IMR-90 (cell line): Measurements from ENCODE around the gene DNAH6. TPM values are rescaled to one million over a fixed set of nuclear protein-coding genes. Genes with fewer than 3 reads are reported as not detected.

Source experiments
- ATAC-seq: fragments of 200-7000 bp; cut with Tn5 transposase; 2 replicates; pipeline ENCODE4 v1.9.1; 2020; ENCODE audit warnings: low read depth, mild to moderate bottlenecking, moderate library complexity
- BruUV-seq: library from RNA; stranded (reverse); fragments of 400-500 nt; replicated peaks from 2 replicates; lab custom pipeline; 2021; lab: Mats Ljungman, UMichigan
- CTCF ChIA-PET: fragments of 300-600 bp; formaldehyde crosslinking; extraction: SDS; loops from one replicate; lab custom pipeline; 2021; ENCODE audit warnings: antibody characterized with exemption; lab: Yijun Ruan, JAX
- POLR2A ChIA-PET: fragments of 300-600 bp; sonication (Branson Sonifier 250); formaldehyde crosslinking; loops from one replicate; lab custom pipeline; 2022; ENCODE audit warnings: antibody characterized with exemption; ENCODE audit not compliant: unreplicated experiment; lab: Charles Lee
- DNase-seq: peaks from one replicate; pipeline ENCODE4 v3.0.0; 2013
- H2AFZ ChIP-seq: replicated peaks from 2 replicates; pipeline ENCODE3; 2013; ENCODE audit warnings: low read length, mild to moderate bottlenecking; ENCODE audit not compliant: poor library complexity
- H2AK5ac ChIP-seq: 2 replicates; pipeline ENCODE4 v1.6.1; 2013; ENCODE audit warnings: low read depth, low read length, inconsistent platforms
- H2AK9ac ChIP-seq: replicated peaks from 2 replicates; pipeline ENCODE3; 2013; ENCODE audit warnings: mild to moderate bottlenecking, low read depth, low read length, moderate library complexity; ENCODE audit not compliant: poor library complexity
- H2BK120ac ChIP-seq: 2 replicates; pipeline ENCODE4 v1.6.1; 2013; ENCODE audit warnings: low read depth, low read length, inconsistent platforms
- H2BK15ac ChIP-seq: 3 replicates; pipeline ENCODE4 v1.6.1; 2013; ENCODE audit warnings: low read depth, low read length, inconsistent platforms
- H2BK20ac ChIP-seq: 2 replicates; pipeline ENCODE4 v1.6.1; 2013; ENCODE audit warnings: low read depth, mild to moderate bottlenecking, inconsistent platforms, low read length, moderate library complexity
- H2BK5ac ChIP-seq: 2 replicates; pipeline ENCODE4 v1.6.1; 2013; ENCODE audit warnings: mild to moderate bottlenecking, low read depth, low read length, inconsistent platforms; ENCODE audit not compliant: poor library complexity, severe bottlenecking
- H3K14ac ChIP-seq: replicated peaks from 2 replicates; pipeline ENCODE4 v1.6.1; 2013; ENCODE audit warnings: low read depth, low read length, inconsistent platforms
- H3K18ac ChIP-seq: 2 replicates; pipeline ENCODE4 v1.6.1; 2013; ENCODE audit warnings: low read depth, low read length, control low read depth
- H3K23ac ChIP-seq: 2 replicates; pipeline ENCODE4 v1.6.1; 2013; ENCODE audit warnings: low read depth, low read length, inconsistent platforms
- H3K27ac ChIP-seq: 2 replicates; pipeline ENCODE4 v1.5.1; 2013; ENCODE audit warnings: mild to moderate bottlenecking, control low read depth, low read length; ENCODE audit not compliant: insufficient read depth
- H3K27me3 ChIP-seq: 2 replicates; pipeline ENCODE4 v1.6.1; 2013; ENCODE audit warnings: low read length; ENCODE audit not compliant: control insufficient read depth, insufficient read depth
- H3K36me3 ChIP-seq: 2 replicates; pipeline ENCODE4 v1.6.1; 2013; ENCODE audit warnings: low read length, mixed read lengths; ENCODE audit not compliant: control insufficient read depth, insufficient read depth
- H3K4ac ChIP-seq: 2 replicates; pipeline ENCODE4 v1.6.1; 2013; ENCODE audit warnings: low read depth, low read length, inconsistent platforms
- H3K4me1 ChIP-seq: 2 replicates; pipeline ENCODE4 v1.6.1; 2013; ENCODE audit warnings: low read length, mixed read lengths; ENCODE audit not compliant: control insufficient read depth, insufficient read depth
- H3K4me2 ChIP-seq: 2 replicates; pipeline ENCODE4 v1.6.1; 2013; ENCODE audit warnings: low read depth, mild to moderate bottlenecking, control low read depth, low read length, moderate library complexity
- H3K4me3 ChIP-seq: 2 replicates; pipeline ENCODE4 v1.5.1; 2013; ENCODE audit warnings: low read depth, mild to moderate bottlenecking, control low read depth, low read length, moderate library complexity; ENCODE audit not compliant: insufficient read depth
- H3K56ac ChIP-seq: 2 replicates; pipeline ENCODE4 v1.6.1; 2013; ENCODE audit warnings: low read length, inconsistent platforms; ENCODE audit not compliant: insufficient read depth; ENCODE audit errors: extremely low read depth
- H3K79me1 ChIP-seq, 2 experiments: 2 replicates each; pipeline ENCODE4 v1.6.1; 2013; ENCODE audit warnings: low read length in 2 of 2, inconsistent platforms in 1 of 2, low read depth in 1 of 2
- H3K9ac ChIP-seq: 2 replicates; pipeline ENCODE4 v1.6.1; 2013; ENCODE audit warnings: low read depth, low read length, control low read depth
- H3K9me1 ChIP-seq: 2 replicates; pipeline ENCODE4 v1.6.1; 2013; ENCODE audit warnings: low read length, inconsistent platforms; ENCODE audit not compliant: insufficient read depth
- H3K9me3 ChIP-seq: 2 replicates; pipeline ENCODE4 v1.6.1; 2013; ENCODE audit warnings: low read length; ENCODE audit not compliant: control insufficient read depth, insufficient read depth
- H4K20me1 ChIP-seq: 2 replicates; pipeline ENCODE4 v1.6.1; 2013; ENCODE audit warnings: low read length, inconsistent platforms; ENCODE audit not compliant: insufficient read depth
- H4K5ac ChIP-seq: 2 replicates; pipeline ENCODE4 v1.6.1; 2013; ENCODE audit warnings: mild to moderate bottlenecking, low read depth, low read length, control low read depth
- H4K8ac ChIP-seq, 2 experiments: 2 replicates each; pipeline ENCODE4 v1.6.1; 2013; ENCODE audit warnings: low read depth in 2 of 2, low read length in 2 of 2, control low read depth in 1 of 2, inconsistent platforms in 1 of 2
- H4K91ac ChIP-seq: 2 replicates; pipeline ENCODE4 v1.6.1; 2013; ENCODE audit warnings: low read depth, low read length, inconsistent platforms; ENCODE audit not compliant: insufficient read depth
- MAZ ChIP-seq: IDR thresholded peaks from 2 replicates; pipeline ENCODE4 v1.6.1; 2012; ENCODE audit warnings: low read depth, mild to moderate bottlenecking, low read length, improper control_type of control experiment, moderate library complexity, borderline replicate concordance
- NFE2L2 ChIP-seq: fragments of 150-350 bp; IDR thresholded peaks from 2 replicates; pipeline ENCODE4 v1.6.1; 2016; ENCODE audit warnings: low read depth, mild to moderate bottlenecking, low read length
- POLR2A ChIP-seq: IDR thresholded peaks from 2 replicates; pipeline ENCODE4 v1.6.1; 2012; ENCODE audit warnings: mild to moderate bottlenecking, low read depth, low read length
- WGBS, 2 experiments: methylation state at CpG; one replicate each; pipeline versions ENCODE4 v1.1.5 to v1.1.7; 2013; ENCODE audit warnings: missing lambda C conversion rate in 2 of 2; ENCODE audit not compliant: insufficient read length in 1 of 2; ENCODE audit errors: extremely low coverage in 2 of 2; 5-methylcytosine and 5-hydroxymethylcytosine counted together
- dilution Hi-C: fragments of 300-500 bp; cut with HindIII; formaldehyde crosslinking; loops from one replicate; pipeline ENCODE4 v1.14.3; 2018; ENCODE audit warnings: low sequenced_read_pairs; ENCODE audit not compliant: unreplicated experiment
- in situ Hi-C: fragments of 300-500 bp; cut with MboI; formaldehyde crosslinking; loops from 3 replicates; pipeline ENCODE4 v1.14.3; 2019; ENCODE audit warnings: low sequenced_read_pairs, inconsistent platforms, mixed read lengths
- intact Hi-C: fragments of 100-400 bp; cut with micrococcal nuclease; formaldehyde crosslinking; loops from 2 replicates; pipeline ENCODE4 v1.10.0; 2022
- polyA plus RNA-seq, 3 experiments: library from polyadenylated mRNA; depleted of rRNA; stranded (reverse); fragments of >200 nt; gene quantifications; 2 replicates each; pipeline ENCODE4 v1.2.3, GENCODE V29; 2012; ENCODE audit warnings: low replicate concordance in 1 of 3
- total RNA-seq: library from RNA; depleted of rRNA; stranded (reverse); fragments of >200 nt; gene quantifications from 2 replicates; pipeline ENCODE4 v1.2.3, GENCODE V29; 2012

DNAH6 gene
- total and polyA plus RNA-seq, 2 of the 4 experiments (the other 2 are of a cell fraction) = under 0.01 to 0.07 TPM

DNA sequence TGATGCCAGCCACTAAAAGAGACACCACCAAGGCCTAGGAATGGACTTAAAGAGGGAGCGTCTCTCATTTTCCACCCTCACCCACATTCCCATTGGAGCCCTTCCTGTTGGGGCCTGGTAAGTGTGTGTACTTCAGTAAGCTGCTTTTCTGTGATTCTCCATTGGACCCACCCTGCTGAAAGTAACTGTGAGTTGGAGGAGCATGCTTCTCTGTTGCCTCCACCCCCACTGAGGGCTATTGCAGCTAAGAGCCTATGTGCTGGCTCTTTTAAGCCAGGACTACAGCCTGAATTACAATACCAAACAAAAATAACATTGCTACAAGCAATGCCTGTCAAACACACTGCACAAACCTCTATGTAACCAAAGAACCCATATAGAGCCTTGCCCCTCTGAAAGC, 283.5 kb downstream of the DNAH6 start:
- WGBS, 2 experiments = no CpG with 5 or more reads among the region's 1 CpG
- Histone ChIP-seq H2BK5ac (no peak overlapping the region), H4K20me1 (no peaks in the 10 kb centered on the region), H3K27me3 (no peaks in the 10 kb centered on the region), H3K4me2 (no peak overlapping the region), H3K14ac (no peak overlapping the region), H2AK9ac (no peak overlapping the region), H3K4me3 (no peak overlapping the region), H3K9ac (no peak overlapping the region), H4K5ac (no peak overlapping the region), H4K91ac (no peak overlapping the region), H3K56ac (no peak overlapping the region), H3K9me3 (no peaks in the 10 kb centered on the region), H3K18ac (no peak overlapping the region), H3K36me3 (no peaks in the 10 kb centered on the region), H3K27ac (no peak overlapping the region), H2AFZ (no peak overlapping the region), H4K8ac (no peak overlapping the region), H3K23ac (no peak overlapping the region), H2AK5ac (no peak overlapping the region), H3K4ac (no peak overlapping the region), H2BK15ac (no peak overlapping the region), H3K4me1 (no peaks in the 10 kb centered on the region), H3K79me1 (no peaks in the 10 kb centered on the region), H2BK20ac (no peak overlapping the region), H2BK120ac (no peak overlapping the region), H3K9me1 (peaks cover 3% of the 10 kb centered on the region; the same call in 1 of the 2 replicates)
- no TSS peak for BruUV-seq
- CTCF ChIA-PET = no interaction called here
- ATAC-seq (no peak), DNase-seq (no peak)
- dilution Hi-C loops (no loop called here), intact Hi-C loops (no loop called here), in situ Hi-C loops (no loop called here)
- POLR2A ChIA-PET = no interaction called here
- TF ChIP-seq MAZ (no peak), POLR2A (no peak), NFE2L2 (no peak)
